Liver (tissue), 9 donors: ENCODE data around the gene WWC2. TPM values are rescaled to one million over a fixed set of nuclear protein-coding genes. Genes with fewer than 3 reads are reported as not detected.

Experiments
- DNase-seq: peaks from one replicate; pipeline ENCODE4 v3.0.0-alpha.2; 2017; ENCODE audit warnings: low spot score
- H3K27ac ChIP-seq, 2 donors: one replicate each; pipeline ENCODE4 v1.7.0; 2013; ENCODE audit warnings: inconsistent platforms in 2 of 2, low read length in 2 of 2, control low read depth in 1 of 2, low read depth in 1 of 2, mild to moderate bottlenecking in 1 of 2
- H3K27me3 ChIP-seq, 4 donors: one replicate each; pipeline versions ENCODE4 v1.6.1 to v1.7.0; 2013; ENCODE audit warnings: low read length in 3 of 4, inconsistent platforms in 1 of 4, mild to moderate bottlenecking in 1 of 4, moderate library complexity in 1 of 4; ENCODE audit not compliant: control insufficient read depth in 4 of 4, insufficient read depth in 4 of 4
- H3K36me3 ChIP-seq, 4 donors: one replicate each; pipeline versions ENCODE4 v1.6.1 to v1.7.0; 2013; ENCODE audit warnings: low read length in 3 of 4, mild to moderate bottlenecking in 3 of 4, low read depth in 1 of 4, moderate library complexity in 1 of 4; ENCODE audit not compliant: control insufficient read depth in 4 of 4, insufficient read depth in 3 of 4
- H3K4me1 ChIP-seq, 4 donors: one replicate each; pipeline versions ENCODE4 v1.6.1 to v1.7.0; 2013; ENCODE audit warnings: low read length in 3 of 4, mild to moderate bottlenecking in 3 of 4, moderate library complexity in 1 of 4; ENCODE audit not compliant: control insufficient read depth in 4 of 4, insufficient read depth in 4 of 4
- H3K4me3 ChIP-seq, 3 donors: one replicate each; pipeline versions ENCODE4 v1.6.1 to v1.7.0; 2013; ENCODE audit warnings: low read length in 3 of 3, control low read depth in 1 of 3, low read depth in 1 of 3, mild to moderate bottlenecking in 1 of 3
- H3K9ac ChIP-seq, 2 donors: one replicate each; pipeline ENCODE4 v1.7.0; 2013; ENCODE audit warnings: low read length in 2 of 2, mild to moderate bottlenecking in 2 of 2, moderate library complexity in 2 of 2, control low read depth in 1 of 2, low read depth in 1 of 2
- H3K9me3 ChIP-seq, 4 donors: one replicate each; pipeline versions ENCODE4 v1.6.1 to v1.7.0; 2013; ENCODE audit warnings: low read length in 3 of 4; ENCODE audit not compliant: control insufficient read depth in 4 of 4
- EGR1 ChIP-seq, 2 donors: IDR thresholded peaks; 2 replicates each; pipeline ENCODE4 v1.6.1; 2016 to 2018; ENCODE audit warnings: antibody characterized with exemption in 2 of 2, low read depth in 2 of 2
- FOXA1 ChIP-seq: IDR thresholded peaks from 2 replicates; pipeline ENCODE4 v1.6.1; 2016; ENCODE audit warnings: antibody characterized with exemption
- FOXA2 ChIP-seq: IDR thresholded peaks from 2 replicates; pipeline ENCODE4 v1.6.1; 2016; ENCODE audit warnings: antibody characterized with exemption
- GABPA ChIP-seq, 2 donors: IDR thresholded peaks in 1 of 2; conservative IDR thresholded peaks in 1 of 2; 2 replicates each; pipeline ENCODE4 v1.6.1; 2016; ENCODE audit warnings: antibody characterized with exemption in 2 of 2, mild to moderate bottlenecking in 1 of 2, moderate library complexity in 1 of 2
- HNF4A ChIP-seq, 2 donors: conservative IDR thresholded peaks; 2 replicates each; pipeline ENCODE4 v1.6.1; 2016; ENCODE audit warnings: antibody characterized with exemption in 2 of 2, mild to moderate bottlenecking in 2 of 2
- JUND ChIP-seq, 2 donors: IDR thresholded peaks; 2 replicates each; pipeline ENCODE4 v1.6.1; 2016; ENCODE audit warnings: antibody characterized with exemption in 2 of 2
- NR2F2 ChIP-seq: IDR thresholded peaks from 2 replicates; pipeline ENCODE4 v1.6.1; 2016; ENCODE audit warnings: antibody characterized with exemption
- RAD21 ChIP-seq, 2 donors: IDR thresholded peaks; 2 replicates each; pipeline ENCODE4 v1.6.1; 2016; ENCODE audit warnings: antibody characterized with exemption in 2 of 2, mild to moderate bottlenecking in 2 of 2
- RXRA ChIP-seq, 2 donors: IDR thresholded peaks; 2 replicates each; pipeline ENCODE4 v1.6.1; 2017 to 2018; ENCODE audit warnings: antibody characterized with exemption in 2 of 2, mild to moderate bottlenecking in 1 of 2
- SP1 ChIP-seq: IDR thresholded peaks from 2 replicates; pipeline ENCODE4 v1.6.1; 2018; ENCODE audit warnings: antibody characterized with exemption, mild to moderate bottlenecking
- TAF1 ChIP-seq: conservative IDR thresholded peaks from 2 replicates; pipeline ENCODE4 v1.6.1; 2016; ENCODE audit warnings: antibody characterized with exemption, mild to moderate bottlenecking
- YY1 ChIP-seq: IDR thresholded peaks from 2 replicates; pipeline ENCODE4 v1.6.1; 2016; ENCODE audit warnings: antibody characterized with exemption, mild to moderate bottlenecking
- WGBS: extraction: QIAGEN DNeasy Blood & Tissue Kit; methylation state at CpG from one replicate; pipeline ENCODE4 v1.1.7; 2013; 5-methylcytosine and 5-hydroxymethylcytosine counted together
- polyA plus RNA-seq, 2 donors: library from polyadenylated mRNA; stranded (reverse) in 1 of 2; unstranded in 1 of 2; fragments of 200-250 nt in 1 of 2; fragments of >200 nt in 1 of 2; fragmentation: Nextera tagmentation in 1 of 2; extraction: Ambion mirVana in 1 of 2; gene quantifications; one replicate each; pipeline versions ENCODE4 v1.2.1 to v1.2.3, GENCODE V29; 2013 to 2015
- total RNA-seq, 2 donors: library from RNA; depleted of rRNA; stranded (reverse); fragments of >200 nt; gene quantifications; one replicate each; pipeline ENCODE4 v1.2.3, GENCODE V29; 2014
- TF ChIP-seq, protein P1 (sequence below): IDR thresholded peaks from 2 replicates; pipeline ENCODE4 v1.6.1; 2016; ENCODE audit warnings: antibody characterized with exemption
- TF ChIP-seq, protein P2 (sequence below): IDR thresholded peaks from 2 replicates; pipeline ENCODE4 v1.6.1; 2016; ENCODE audit warnings: antibody characterized with exemption, mild to moderate bottlenecking
- TF ChIP-seq, protein P3 (sequence below): IDR thresholded peaks from 2 replicates; pipeline ENCODE4 v1.6.1; 2016; ENCODE audit warnings: antibody characterized with exemption
- TF ChIP-seq, protein P4 (sequence below): fragments of 150-350 bp; IDR thresholded peaks from 2 replicates; pipeline ENCODE4 v1.5.1; 2017; ENCODE audit warnings: improper control_type of control experiment, low read depth, low read length; ENCODE audit not compliant: missing input control
- TF ChIP-seq, protein P5 (sequence below): IDR thresholded peaks from 2 replicates; pipeline ENCODE4 v1.6.1; 2016; ENCODE audit warnings: antibody characterized with exemption
- donor health status: healthy.
- donor health status: healthy.
- donor health status: healthy.
- donor health status: healthy.
- donor health status: healthy.

Gene WWC2
- total and polyA plus RNA-seq, 4 donors: 8.6 to 60.1 (median 13.3) TPM

DNA sequence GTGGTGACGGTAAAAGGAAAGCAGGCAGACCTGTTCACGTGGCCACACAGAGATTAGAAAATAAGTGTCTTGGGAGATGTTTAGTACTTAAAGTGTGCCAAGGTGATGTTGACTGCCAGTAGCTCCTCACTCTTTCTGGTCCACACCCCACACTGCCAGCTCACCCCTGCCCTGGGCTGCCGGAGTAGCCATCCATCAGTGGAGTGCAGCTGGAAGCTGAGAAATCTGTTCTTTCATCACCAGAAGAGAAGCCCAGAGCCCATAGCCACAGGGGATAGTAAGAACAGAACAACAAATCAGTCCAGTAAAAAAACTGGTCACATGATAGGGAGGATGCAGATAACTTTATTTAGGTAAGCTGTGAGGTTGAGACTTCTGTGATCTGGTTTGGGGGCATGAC, 64.1 kb downstream of the WWC2 start:
- peaks cover 0 to 2% (median 0%) of the 10 kb centered on the region in 4 donors for H3K36me3 ChIP-seq
- TF ChIP-seq FOXA2: no peak
- peaks cover 0 to 9% (median 3%) of the 10 kb centered on the region in 4 donors for H3K4me1 ChIP-seq
- H3K4me3 ChIP-seq: no peak overlapping the region
- no peaks in the 10 kb centered on the region for H3K27me3 ChIP-seq
- H3K9me3 ChIP-seq: no peaks in the 10 kb centered on the region
- no peak overlapping the region for H3K9ac ChIP-seq
- no peak overlapping the region for H3K27ac ChIP-seq
- 95% methylated on average over 3 of the region's 3 CpGs for WGBS
- no peak for DNase-seq

DNA sequence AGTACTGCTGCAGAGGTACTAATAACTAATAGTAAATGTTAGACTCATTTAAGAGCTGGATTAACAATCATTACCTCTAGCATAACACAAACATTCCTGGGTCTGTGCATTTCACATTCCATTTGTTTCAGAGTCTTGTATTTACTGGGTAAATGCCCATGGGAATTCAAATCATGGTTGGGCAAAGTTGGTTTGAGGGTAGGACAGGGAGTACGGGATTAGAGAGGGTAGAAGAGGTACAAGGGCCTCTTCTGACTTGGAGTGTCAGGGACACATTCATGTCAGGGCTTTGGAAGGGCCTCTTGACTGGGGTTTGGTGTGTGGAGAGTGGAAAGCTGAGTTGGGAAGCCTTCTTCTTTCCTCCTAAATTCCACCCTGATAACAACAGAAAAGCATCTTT, 65.9 kb downstream of the WWC2 start:
- no peaks in the 10 kb centered on the region for H3K27me3 ChIP-seq
- no peak overlapping the region for H3K27ac ChIP-seq
- no peak for TF ChIP-seq RAD21 (IDR thresholded peaks at IDR 0.05)
- TF ChIP-seq NR2F2: no peak
- no peak for TF ChIP-seq FOXA1
- no peak for TF ChIP-seq YY1
- TF ChIP-seq, protein P1, sequence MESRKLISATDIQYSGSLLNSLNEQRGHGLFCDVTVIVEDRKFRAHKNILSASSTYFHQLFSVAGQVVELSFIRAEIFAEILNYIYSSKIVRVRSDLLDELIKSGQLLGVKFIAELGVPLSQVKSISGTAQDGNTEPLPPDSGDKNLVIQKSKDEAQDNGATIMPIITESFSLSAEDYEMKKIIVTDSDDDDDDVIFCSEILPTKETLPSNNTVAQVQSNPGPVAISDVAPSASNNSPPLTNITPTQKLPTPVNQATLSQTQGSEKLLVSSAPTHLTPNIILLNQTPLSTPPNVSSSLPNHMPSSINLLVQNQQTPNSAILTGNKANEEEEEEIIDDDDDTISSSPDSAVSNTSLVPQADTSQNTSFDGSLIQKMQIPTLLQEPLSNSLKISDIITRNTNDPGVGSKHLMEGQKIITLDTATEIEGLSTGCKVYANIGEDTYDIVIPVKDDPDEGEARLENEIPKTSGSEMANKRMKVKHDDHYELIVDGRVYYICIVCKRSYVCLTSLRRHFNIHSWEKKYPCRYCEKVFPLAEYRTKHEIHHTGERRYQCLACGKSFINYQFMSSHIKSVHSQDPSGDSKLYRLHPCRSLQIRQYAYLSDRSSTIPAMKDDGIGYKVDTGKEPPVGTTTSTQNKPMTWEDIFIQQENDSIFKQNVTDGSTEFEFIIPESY: no peak
- TF ChIP-seq GABPA (IDR thresholded peaks at IDR 0.05 in 1 of 2, conservative IDR thresholded peaks at IDR 0.05 in 1 of 2): no peak
- TF ChIP-seq, protein P2, sequence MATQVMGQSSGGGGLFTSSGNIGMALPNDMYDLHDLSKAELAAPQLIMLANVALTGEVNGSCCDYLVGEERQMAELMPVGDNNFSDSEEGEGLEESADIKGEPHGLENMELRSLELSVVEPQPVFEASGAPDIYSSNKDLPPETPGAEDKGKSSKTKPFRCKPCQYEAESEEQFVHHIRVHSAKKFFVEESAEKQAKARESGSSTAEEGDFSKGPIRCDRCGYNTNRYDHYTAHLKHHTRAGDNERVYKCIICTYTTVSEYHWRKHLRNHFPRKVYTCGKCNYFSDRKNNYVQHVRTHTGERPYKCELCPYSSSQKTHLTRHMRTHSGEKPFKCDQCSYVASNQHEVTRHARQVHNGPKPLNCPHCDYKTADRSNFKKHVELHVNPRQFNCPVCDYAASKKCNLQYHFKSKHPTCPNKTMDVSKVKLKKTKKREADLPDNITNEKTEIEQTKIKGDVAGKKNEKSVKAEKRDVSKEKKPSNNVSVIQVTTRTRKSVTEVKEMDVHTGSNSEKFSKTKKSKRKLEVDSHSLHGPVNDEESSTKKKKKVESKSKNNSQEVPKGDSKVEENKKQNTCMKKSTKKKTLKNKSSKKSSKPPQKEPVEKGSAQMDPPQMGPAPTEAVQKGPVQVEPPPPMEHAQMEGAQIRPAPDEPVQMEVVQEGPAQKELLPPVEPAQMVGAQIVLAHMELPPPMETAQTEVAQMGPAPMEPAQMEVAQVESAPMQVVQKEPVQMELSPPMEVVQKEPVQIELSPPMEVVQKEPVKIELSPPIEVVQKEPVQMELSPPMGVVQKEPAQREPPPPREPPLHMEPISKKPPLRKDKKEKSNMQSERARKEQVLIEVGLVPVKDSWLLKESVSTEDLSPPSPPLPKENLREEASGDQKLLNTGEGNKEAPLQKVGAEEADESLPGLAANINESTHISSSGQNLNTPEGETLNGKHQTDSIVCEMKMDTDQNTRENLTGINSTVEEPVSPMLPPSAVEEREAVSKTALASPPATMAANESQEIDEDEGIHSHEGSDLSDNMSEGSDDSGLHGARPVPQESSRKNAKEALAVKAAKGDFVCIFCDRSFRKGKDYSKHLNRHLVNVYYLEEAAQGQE: no peak
- no peak for TF ChIP-seq RXRA (IDR thresholded peaks at IDR 0.05)
- TF ChIP-seq FOXA2: no peak
- TF ChIP-seq EGR1 (IDR thresholded peaks at IDR 0.05; ENCODE audit: low read depth in 2 of 2): no peak
- TF ChIP-seq TAF1: no peak
- no peak for TF ChIP-seq JUND (IDR thresholded peaks at IDR 0.05)
- TF ChIP-seq, protein P3, sequence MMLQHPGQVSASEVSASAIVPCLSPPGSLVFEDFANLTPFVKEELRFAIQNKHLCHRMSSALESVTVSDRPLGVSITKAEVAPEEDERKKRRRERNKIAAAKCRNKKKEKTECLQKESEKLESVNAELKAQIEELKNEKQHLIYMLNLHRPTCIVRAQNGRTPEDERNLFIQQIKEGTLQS: no peak
- TF ChIP-seq HNF4A (conservative IDR thresholded peaks at IDR 0.05): no peak
- 88% methylated on average over 1 of the region's 1 CpG for WGBS
- H3K4me1 ChIP-seq: peaks cover 0 to 5% (median 3%) of the 10 kb centered on the region in 4 donors
- no peaks in the 10 kb centered on the region for H3K9me3 ChIP-seq
- H3K9ac ChIP-seq: no peak overlapping the region
- H3K36me3 ChIP-seq: no peaks in the 10 kb centered on the region
- no peak for DNase-seq
- H3K4me3 ChIP-seq: no peak overlapping the region

DNA sequence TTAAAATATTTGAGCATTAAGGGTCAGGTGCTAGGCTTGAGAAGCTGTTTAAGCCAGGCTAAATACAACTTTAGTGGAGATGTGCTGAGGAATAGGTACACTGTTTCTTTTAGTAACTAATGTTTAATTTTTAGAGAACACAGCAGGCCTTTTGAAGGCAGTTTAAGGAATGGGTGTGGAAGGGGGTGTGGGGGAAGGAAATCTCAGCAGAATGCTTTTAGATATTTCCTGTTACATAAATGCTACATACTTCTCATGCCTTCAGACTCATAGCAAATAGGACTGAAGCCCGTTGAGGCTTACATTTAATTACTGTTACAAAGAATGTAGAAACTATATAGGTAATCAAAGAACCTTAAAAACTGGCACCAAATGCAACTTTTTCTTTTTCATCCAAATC, 66.3 kb downstream of the WWC2 start:
- Histone ChIP-seq H3K4me1 (peaks cover 2 to 9% (median 6%) of the 10 kb centered on the region in 4 donors), H3K36me3 (no peaks in the 10 kb centered on the region), H3K27ac (no peak overlapping the region), H3K4me3 (no peak overlapping the region), H3K9ac (no peak overlapping the region), H3K9me3 (no peaks in the 10 kb centered on the region), H3K27me3 (no peaks in the 10 kb centered on the region)
- no peak for DNase-seq
- no peak for TF ChIP-seq RXRA (IDR thresholded peaks at IDR 0.05)
- no peak for TF ChIP-seq FOXA2
- no peak for TF ChIP-seq YY1
- no peak for TF ChIP-seq RAD21 (IDR thresholded peaks at IDR 0.05)
- no peak for TF ChIP-seq SP1
- TF ChIP-seq, protein P4, sequence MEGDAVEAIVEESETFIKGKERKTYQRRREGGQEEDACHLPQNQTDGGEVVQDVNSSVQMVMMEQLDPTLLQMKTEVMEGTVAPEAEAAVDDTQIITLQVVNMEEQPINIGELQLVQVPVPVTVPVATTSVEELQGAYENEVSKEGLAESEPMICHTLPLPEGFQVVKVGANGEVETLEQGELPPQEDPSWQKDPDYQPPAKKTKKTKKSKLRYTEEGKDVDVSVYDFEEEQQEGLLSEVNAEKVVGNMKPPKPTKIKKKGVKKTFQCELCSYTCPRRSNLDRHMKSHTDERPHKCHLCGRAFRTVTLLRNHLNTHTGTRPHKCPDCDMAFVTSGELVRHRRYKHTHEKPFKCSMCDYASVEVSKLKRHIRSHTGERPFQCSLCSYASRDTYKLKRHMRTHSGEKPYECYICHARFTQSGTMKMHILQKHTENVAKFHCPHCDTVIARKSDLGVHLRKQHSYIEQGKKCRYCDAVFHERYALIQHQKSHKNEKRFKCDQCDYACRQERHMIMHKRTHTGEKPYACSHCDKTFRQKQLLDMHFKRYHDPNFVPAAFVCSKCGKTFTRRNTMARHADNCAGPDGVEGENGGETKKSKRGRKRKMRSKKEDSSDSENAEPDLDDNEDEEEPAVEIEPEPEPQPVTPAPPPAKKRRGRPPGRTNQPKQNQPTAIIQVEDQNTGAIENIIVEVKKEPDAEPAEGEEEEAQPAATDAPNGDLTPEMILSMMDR: no peak
- TF ChIP-seq, protein P3: no peak
- TF ChIP-seq NR2F2: no peak
- TF ChIP-seq, protein P5, sequence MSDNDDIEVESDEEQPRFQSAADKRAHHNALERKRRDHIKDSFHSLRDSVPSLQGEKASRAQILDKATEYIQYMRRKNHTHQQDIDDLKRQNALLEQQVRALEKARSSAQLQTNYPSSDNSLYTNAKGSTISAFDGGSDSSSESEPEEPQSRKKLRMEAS: no peak
- TF ChIP-seq FOXA1: no peak
- WGBS: 57% methylated on average over 1 of the region's 1 CpG
